Prostate gland (tissue), 2 donors: ENCODE data around the gene UNC93A.
"Not testable (repeated sequence)": the region's sequence is repeated elsewhere in the genome, so short reads cannot be mapped to it uniquely, and the experiment has no call there.

Experiments
- POLR2A ChIP-seq: fragments of 450-650 bp; IDR thresholded peaks from one replicate; pipeline ENCODE4 v1.6.1; 2016; ENCODE audit warnings: antibody characterized with exemption, mild to moderate bottlenecking
- TF ChIP-seq, protein P1 (sequence below), 4 experiments: fragments of 200-600 bp in 2 of 4; fragments of 450-650 bp in 2 of 4; sonication (generic) in 2 of 4; IDR thresholded peaks; 1 replicate in 3 of 4; 2 replicates in 1 of 4; pipeline ENCODE4 v1.5.1; 2016 to 2019; ENCODE audit warnings: antibody characterized with exemption in 4 of 4, mild to moderate bottlenecking in 2 of 4, moderate library complexity in 2 of 4

DNA sequence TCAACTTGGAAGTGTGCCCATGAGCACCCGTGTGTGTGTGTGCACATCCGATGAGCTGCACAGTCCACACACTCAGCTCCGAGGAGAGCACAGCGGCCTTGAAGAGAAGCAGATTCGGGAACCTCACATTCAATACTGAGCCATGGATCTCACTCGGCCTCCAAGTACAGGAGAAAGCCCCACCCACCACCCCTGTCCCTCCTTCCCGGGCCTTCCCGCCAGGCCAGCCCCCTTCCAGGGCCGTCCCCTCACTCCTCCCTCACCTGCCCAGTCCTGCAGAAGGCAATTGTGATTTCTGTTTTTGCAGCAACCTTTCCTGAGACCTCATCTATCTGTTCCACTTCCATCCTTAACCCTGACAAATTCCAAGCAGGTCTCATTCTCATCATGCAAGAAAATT, 30.1 kb downstream of the UNC93A start:
- TF ChIP-seq, protein P1, sequence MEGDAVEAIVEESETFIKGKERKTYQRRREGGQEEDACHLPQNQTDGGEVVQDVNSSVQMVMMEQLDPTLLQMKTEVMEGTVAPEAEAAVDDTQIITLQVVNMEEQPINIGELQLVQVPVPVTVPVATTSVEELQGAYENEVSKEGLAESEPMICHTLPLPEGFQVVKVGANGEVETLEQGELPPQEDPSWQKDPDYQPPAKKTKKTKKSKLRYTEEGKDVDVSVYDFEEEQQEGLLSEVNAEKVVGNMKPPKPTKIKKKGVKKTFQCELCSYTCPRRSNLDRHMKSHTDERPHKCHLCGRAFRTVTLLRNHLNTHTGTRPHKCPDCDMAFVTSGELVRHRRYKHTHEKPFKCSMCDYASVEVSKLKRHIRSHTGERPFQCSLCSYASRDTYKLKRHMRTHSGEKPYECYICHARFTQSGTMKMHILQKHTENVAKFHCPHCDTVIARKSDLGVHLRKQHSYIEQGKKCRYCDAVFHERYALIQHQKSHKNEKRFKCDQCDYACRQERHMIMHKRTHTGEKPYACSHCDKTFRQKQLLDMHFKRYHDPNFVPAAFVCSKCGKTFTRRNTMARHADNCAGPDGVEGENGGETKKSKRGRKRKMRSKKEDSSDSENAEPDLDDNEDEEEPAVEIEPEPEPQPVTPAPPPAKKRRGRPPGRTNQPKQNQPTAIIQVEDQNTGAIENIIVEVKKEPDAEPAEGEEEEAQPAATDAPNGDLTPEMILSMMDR (IDR thresholded peaks at IDR 0.05), result not testable (repeated sequence)
- not testable (repeated sequence) for TF ChIP-seq POLR2A
